Kidney capillary endothelial cell (primary cell): ENCODE measurements around the gene NDEL1.

Source experiments
- DNase-seq: peaks from one replicate; pipeline ENCODE4 v3.0.0-alpha.2; 2018; ENCODE audit warnings: low spot score

Gene NDEL1

DNA sequence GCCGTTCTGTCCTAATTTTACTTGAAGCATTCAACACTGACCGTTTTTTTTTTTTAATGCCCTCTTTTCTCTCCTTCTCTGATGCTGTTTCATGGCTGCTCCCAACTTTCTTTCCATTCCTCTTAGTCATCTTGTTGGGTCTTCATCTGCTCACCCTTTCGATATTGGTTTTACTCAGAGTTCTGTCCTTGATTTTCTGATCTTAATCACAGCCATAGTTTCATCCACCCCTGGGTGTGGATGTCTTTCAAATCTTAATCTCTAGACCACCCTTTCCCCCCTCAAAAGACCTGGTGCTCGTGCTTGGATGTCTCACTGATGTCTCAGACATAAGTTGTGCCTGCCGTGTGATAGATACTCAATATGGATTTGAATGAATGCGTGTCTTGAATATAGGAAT lies 22.4 kb downstream of the NDEL1 start:
- no peak for DNase-seq

DNA sequence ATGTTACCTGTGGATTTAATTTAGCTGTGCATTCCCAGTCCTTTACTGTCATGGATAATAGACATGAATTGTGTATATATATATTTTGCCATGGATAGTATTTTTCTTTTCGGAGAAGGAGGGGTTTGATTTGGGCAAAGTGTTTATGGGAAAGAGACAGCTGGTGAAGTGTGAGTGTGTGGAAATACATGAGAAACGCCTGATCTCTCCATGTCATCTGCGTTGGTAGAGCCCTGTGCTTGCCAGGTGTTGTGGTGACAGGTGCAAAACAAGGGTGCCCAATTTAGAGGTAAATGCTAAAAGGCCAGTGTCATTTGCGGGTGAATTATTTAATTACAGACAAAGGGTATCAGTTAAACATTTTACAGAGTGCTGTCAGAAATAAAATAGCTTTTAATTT lies 23.4 kb downstream of the NDEL1 start:
- DNase-seq = no peak

GRCh38 chr17:8459831-8460230 lies 24.1 kb downstream of the NDEL1 start:
- no peak for DNase-seq

DNA sequence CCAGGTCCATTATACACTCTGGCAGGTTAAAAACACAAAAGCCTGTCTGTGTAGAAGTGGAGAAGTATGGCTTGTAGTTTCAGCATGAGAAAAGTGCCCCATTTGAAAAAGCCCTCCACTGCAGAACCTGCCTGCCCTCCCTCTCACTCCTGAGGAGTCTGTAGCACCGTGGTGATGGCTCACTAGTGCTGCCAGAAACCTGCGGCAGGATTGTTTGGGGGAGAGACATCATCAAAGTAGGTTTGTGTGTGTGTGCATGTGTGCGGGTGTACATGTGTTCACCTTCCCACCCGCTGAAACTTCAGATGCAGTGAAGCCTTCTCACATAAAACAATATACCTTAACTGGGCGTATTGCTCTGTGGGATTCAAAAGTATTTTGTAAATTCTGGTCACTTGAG lies 26.9 kb downstream of the NDEL1 start:
- DNase-seq = no peak

DNA sequence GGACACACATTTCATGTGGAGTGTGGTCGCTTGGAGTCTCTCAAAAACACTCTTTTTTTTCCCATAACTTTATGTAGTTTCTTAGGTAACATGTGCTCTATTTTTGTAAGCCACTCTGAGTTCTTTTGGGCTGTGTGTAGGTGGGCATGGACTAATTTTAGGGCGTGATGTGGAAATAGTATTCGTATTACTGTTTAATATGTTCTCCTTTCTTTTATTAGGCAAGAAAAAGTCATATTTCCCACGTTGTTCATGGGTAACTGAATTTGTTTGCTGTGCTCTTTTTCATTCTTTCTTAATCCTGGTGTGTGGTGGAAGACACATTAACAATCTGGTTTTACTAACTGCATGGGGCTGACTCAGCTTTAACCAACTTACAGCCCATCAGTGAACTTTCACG lies 27.4 kb downstream of the NDEL1 start:
- DNase-seq = no peak

DNA sequence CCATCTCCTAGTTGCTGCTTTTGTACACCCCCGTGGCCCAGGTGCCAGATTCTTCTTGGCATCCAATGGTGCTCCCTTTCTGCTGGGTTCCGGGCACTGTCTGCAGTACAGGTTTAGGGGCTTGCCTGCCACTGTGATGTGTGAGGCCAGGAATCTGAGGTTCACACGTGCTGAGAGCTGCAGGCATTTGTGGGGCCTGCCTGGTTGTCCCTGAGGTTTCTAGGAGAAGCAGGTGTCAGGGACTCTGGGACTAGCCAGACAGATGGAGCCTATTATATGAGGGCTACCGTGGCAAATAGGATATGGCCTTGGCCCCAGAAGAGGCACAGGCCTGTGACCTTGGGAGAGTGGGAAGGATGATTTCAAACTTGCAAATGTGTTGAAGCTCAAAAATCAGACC lies 29.3 kb downstream of the NDEL1 start:
- no peak for DNase-seq

DNA sequence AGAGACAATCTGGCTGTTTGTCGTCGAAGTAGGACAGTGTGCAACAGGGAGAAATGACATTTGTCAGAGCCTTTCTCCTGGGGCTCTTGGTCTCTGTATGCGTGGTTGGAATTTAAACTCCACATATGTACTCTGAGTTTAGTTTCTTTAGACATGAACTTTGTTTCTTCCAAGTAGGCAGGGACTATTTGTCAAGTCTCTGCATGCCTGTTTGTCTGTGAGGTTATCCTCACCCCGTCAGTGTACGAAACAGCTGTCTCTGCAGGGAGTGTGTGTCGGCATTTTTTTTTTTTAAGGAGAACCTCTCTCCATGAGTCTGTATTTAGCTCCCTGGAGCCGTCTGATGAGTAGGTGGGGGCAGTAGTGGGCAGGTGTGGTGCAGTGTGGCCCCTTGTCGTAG lies 29.7 kb downstream of the NDEL1 start:
- no peak for DNase-seq

- no peak for DNase-seq
These were observed 30.1 kb downstream of the NDEL1 start for GRCh38 chr17:8465759-8466158.

GRCh38 chr17:8466456-8466855 lies 30.8 kb downstream of the NDEL1 start:
- DNase-seq = no peak

- no peak for DNase-seq
These were observed 31.2 kb downstream of the NDEL1 start for GRCh38 chr17:8466873-8467272.

DNA sequence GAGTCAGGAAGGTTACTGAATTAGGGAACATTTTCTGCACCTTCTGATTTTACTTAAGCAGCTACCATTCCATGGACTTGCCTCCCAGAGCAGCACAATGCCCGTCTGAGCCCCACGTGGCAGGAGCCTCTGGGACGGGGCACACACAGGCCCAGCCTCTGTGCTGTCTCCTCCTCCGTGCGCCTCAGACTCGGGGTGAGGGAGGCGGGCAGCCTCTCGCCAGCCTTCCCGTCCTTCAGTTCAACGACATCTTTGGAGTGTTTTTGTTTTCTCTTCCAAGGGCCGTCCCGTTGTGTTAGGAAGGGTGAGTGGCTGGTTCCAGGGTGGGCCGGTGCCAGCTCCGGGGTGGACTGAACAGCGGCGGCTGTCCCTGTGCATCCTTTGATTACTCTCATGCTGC lies 31.8 kb downstream of the NDEL1 start:
- DNase-seq = no peak

DNA sequence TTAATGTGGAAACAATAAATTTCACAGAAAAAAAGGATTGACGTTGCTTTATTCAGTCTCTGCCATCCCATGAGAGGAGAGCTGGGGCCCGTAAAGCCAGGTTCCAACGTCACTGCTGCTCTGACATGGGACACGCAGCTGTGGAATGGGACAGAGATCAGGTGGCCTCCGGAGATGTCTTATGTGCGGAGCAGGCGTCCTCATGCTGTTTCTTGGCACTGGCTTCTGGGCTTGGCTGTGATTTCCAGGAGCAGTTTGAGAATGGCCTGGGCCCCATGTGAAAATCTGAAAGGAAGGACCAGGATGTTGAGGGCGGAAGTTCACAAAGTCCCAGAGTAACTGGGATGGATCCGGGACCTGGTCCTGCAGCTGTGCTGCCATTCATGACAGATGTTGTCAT lies 32.4 kb downstream of the NDEL1 start:
- DNase-seq = no peak

DNA sequence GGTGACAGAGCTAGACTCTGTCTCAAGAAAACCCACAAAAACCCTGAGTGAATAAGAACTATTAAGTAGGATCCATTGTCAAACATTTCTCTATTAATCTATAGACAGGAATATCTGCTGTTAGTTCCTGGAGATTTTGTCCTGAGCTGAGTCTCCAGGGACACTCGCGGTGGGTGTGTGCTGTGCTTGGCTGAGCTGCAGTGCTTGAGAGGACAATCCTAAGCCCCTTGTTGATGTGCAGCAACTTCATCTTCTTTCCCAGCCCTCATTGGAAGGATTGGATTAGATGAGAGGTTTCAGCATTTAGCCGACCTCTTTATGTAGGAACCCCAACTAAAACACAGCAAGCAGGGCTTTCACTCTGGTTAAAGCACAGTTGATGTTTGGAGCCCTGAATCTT lies 33.3 kb downstream of the NDEL1 start:
- DNase-seq = no peak

GRCh38 chr17:8469964-8470363 lies 34.3 kb downstream of the NDEL1 start:
- DNase-seq = no peak

DNA sequence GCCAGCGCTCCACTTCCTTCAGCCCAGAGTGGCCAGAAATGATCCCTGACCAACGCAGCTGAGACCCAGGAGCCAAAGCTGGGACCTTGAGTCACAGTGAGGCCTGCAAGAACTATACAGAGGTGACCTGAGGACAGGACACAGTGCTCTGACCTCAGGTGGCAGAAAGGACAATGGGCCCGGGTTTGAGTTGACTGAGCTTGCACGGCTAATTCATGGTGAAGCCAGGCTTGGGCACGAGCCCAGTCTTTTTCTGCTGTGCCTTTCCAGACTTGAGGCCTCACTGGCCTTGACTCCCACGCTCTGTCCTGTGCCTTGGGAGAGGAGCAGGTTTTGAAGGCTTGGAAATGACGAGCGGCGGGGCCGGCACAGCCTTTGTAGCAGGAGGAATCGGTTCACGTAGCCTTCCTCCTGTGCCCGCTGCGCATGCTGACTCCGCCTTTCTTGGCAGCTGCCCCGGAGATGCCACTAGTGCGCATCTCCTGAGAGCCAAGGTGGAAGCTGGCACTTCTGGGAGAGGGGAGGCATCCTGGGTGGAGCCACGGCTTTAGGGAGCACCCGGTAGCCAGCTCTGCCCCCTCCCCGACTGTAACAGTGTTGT lies 34.9 kb downstream of the NDEL1 start:
- no peak for DNase-seq

- no peak for DNase-seq
These were observed 37.0 kb downstream of the NDEL1 start for GRCh38 chr17:8472663-8473062.

DNA sequence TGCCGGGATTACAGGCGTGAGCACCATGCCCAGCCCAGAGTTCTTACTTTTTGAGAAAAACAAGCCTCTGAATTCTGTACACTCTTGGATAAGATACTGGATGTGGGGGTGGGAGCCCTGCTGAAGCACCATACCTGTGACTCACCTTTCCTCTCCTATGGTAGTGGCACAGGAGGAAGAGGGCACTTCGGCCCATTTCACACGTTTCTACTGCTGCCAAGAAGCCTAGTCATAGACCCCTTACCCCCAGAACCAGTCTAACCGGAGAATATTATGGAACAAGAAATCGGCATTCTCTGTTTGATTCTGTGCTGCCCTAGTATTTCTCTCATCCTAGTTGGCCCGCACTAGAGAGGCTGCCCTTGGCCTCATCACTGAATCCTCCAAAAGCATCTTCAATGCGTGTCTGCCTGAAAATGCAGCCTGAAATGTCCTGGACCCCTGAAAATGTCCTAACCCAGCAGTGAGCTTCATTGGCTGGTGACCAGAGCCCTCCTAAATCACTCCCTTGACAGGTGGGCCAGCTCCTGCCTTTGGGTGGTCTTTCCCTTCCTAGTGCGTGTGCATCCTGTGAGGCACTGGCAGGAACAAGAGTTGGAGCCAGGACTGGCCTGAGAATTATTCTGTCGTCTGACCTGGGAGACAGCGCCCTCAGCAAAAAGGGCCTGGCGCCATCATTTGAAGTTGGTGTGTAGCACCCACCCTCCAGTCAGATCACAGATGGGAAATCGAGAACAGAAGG lies 37.9 kb downstream of the NDEL1 start:
- DNase-seq = no peak

- no peak for DNase-seq
These were observed 39.1 kb downstream of the NDEL1 start for GRCh38 chr17:8474826-8475225.

GRCh38 chr17:8475227-8475626 lies 39.5 kb downstream of the NDEL1 start:
- no peak for DNase-seq

DNA sequence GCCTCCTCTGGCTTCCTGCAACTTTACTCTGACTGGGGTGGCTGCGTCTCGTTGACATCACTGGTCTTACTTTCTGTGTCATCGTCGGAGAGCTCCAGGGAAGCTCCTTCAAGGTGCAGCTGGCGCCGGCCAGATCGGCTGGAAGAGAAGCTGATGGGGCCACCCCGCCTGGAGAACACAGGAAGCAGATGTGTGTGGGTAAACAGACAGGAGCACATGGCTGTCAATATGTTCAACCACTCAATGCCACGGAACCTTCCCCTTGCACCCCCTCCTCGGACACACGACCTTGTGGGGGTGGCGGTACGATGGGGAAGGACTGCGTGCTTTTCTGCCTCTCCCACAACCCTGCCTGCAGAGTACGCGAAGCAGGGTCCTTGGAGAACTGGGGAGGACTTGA lies 40.1 kb downstream of the NDEL1 start:
- DNase-seq = no peak

DNA sequence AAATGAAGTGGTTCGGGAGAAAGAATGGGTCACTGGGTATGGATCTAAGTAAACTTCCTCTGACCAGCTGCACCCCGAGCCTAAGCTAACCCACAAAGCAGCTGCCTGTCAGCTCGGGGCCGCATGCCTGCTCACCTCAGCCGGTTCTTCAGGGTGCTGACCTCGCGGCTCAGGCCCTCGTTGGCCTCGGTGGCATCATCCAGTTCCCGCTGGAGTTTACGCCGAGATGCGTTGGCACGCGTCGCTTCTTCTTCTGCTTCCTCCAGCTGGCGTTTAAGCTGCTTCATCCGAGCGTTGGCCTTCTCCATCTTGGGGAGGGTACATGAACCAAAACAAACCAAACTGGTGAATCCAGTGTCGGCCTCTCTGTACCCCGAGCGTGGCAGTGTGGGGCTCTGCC lies 41.1 kb downstream of the NDEL1 start:
- no peak for DNase-seq

- no peak for DNase-seq
These were observed 41.5 kb downstream of the NDEL1 start for GRCh38 chr17:8477171-8477570.

DNA sequence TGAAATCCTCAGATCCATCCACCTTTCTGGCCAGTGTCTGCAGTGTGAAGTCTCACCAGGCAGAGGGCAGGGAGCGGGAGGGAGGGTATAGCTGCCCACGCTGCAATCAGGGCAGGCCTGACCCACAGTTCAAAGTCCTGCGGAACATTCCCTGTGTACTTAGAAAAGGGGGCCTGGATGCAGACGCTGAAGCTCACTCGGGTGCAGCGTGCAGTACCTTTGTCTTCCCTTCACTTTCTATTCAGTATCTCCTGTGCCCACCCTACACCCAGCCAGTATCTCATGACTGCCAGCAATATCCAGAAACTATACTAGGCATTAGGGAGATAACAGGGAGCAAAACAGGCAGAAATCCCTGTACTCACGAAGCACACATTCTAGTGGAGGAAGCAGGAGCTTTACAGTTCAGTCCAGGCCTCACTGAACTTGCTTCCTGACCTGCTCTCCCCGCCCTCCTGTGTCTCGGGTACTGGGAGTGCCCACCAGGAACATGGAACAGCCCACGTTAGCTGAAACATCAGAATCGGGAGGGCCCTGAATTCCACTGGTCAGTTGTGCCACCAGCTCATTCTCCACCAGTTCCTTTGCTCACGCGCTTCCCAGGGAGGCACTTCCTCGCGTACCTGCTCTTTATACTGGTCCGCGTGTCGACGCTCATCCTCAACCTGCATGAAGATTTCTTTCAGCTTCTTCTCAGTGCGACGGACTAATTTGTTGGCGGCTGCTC lies 42.2 kb downstream of the NDEL1 start:
- DNase-seq = no peak
